Stimulated activated CD4-positive, alpha-beta T cell treated with anti-CD3 and anti-CD28 coated beads, Interleukin-1b, Interleukin-23, amount 100 ng/mL, for 48 hours (primary cell): Measurements from ENCODE around the gene TDG.
"Not testable (repeated sequence)": the region's sequence is repeated elsewhere in the genome, so short reads cannot be mapped to it uniquely, and the experiment has no call there.

Experiments
- DNase-seq: peaks from one replicate; pipeline ENCODE4 v3.0.0-alpha.2; 2020

Gene TDG

GRCh38 chr12:104025771-104026170 lies 60.1 kb downstream of the TDG start:
- DNase-seq, result no peak

- no peak for DNase-seq
These were observed 61.3 kb downstream of the TDG start for GRCh38 chr12:104026841-104027599.

- DNase-seq, result not testable (repeated sequence)
These were observed 64.9 kb downstream of the TDG start for GRCh38 chr12:104030596-104030995.

GRCh38 chr12:104036143-104036542 lies 70.5 kb downstream of the TDG start:
- not testable (repeated sequence) for DNase-seq
